T follicular helper cell (primary cell): ENCODE data around the gene TMEM143.
A peak's percentile ranks its signal among the peaks of the same experiment; 100 is the strongest.
"Not testable (repeated sequence)": the region's sequence is repeated elsewhere in the genome, so short reads cannot be mapped to it uniquely, and the experiment has no call there.

Experiments
- DNase-seq: peaks from one replicate; pipeline ENCODE4 v3.0.0-alpha.2; 2020; ENCODE audit warnings: low read depth

TMEM143 gene

GRCh38 chr19:48330012-48330681 lies 33.6 kb downstream of the TMEM143 start:
- DNase-seq: peak; percentile 82

- DNase-seq: no peak
Observed at GRCh38 chr19:48329167-48329891, 34.4 kb downstream of the TMEM143 start.

- DNase-seq: peak; percentile 80
Observed at GRCh38 chr19:48325265-48325910, 38.4 kb downstream of the TMEM143 start, which contains the start of gene EMP3. EMP3 (plus strand) TSS chr19:48325552; CDS start chr19:48326845, 1,293 bp downstream.

- peak; percentile 99 for DNase-seq
Observed at GRCh38 chr19:48321622-48322591, 41.8 kb downstream of the TMEM143 start.

- DNase-seq: peak; percentile 95
Observed at GRCh38 chr19:48321372-48321621, 42.4 kb downstream of the TMEM143 start.

- peak; percentile 71 for DNase-seq
Observed at GRCh38 chr19:48319647-48320541, 43.8 kb downstream of the TMEM143 start.

GRCh38 chr19:48318286-48318987 lies 45.3 kb downstream of the TMEM143 start:
- DNase-seq: no peak

- DNase-seq: not testable (repeated sequence)
Observed at GRCh38 chr19:48317708-48317960, 46.1 kb downstream of the TMEM143 start.

- no peak for DNase-seq
Observed at GRCh38 chr19:48315712-48316111, 48.0 kb downstream of the TMEM143 start.

- no peak for DNase-seq
Observed at GRCh38 chr19:48311384-48311783, 52.4 kb downstream of the TMEM143 start.

GRCh38 chr19:48310227-48310626 lies 53.5 kb downstream of the TMEM143 start:
- DNase-seq: no peak

- DNase-seq: not testable (repeated sequence)
Observed at GRCh38 chr19:48309731-48310130, 54.0 kb downstream of the TMEM143 start.

- DNase-seq: no peak
Observed at GRCh38 chr19:48308631-48309586, 54.8 kb downstream of the TMEM143 start.

- DNase-seq: no peak
Observed at GRCh38 chr19:48303866-48304265, 59.9 kb downstream of the TMEM143 start.

GRCh38 chr19:48303367-48303766 lies 60.4 kb downstream of the TMEM143 start:
- no peak for DNase-seq

GRCh38 chr19:48302600-48302959 lies 61.2 kb downstream of the TMEM143 start:
- no peak for DNase-seq

GRCh38 chr19:48301886-48302599 lies 61.7 kb downstream of the TMEM143 start:
- DNase-seq: no peak

GRCh38 chr19:48297975-48298374 lies 65.8 kb downstream of the TMEM143 start:
- no peak for DNase-seq
